Cardiac fibroblast (primary cell): ENCODE results near the gene PPARD.
A peak's percentile ranks its signal among the peaks of the same experiment; 100 is the strongest.

Experiments used
- DNase-seq, 2 donors: peaks; one replicate each; pipeline versions ENCODE4 v3.0.0 to v3.0.0-alpha.2; 2010; ENCODE audit warnings: low read depth in 2 of 2
- H3K4me3 ChIP-seq, 2 donors: replicated peaks in 1 of 2; 1 replicate in 1 of 2; 2 replicates in 1 of 2; pipeline ENCODE4 v1.5.1; 2011; ENCODE audit warnings: low read depth in 2 of 2, low read length in 2 of 2, mild to moderate bottlenecking in 2 of 2, moderate library complexity in 1 of 2
- CTCF ChIP-seq: IDR thresholded peaks from one replicate; pipeline ENCODE4 v1.5.1; 2011; ENCODE audit warnings: low read depth, mild to moderate bottlenecking, low read length, inconsistent platforms

The PPARD gene

GRCh38 chr6:35410131-35410530 lies 67.8 kb downstream of the PPARD start:
- no peak overlapping the region for H3K4me3 ChIP-seq
- TF ChIP-seq CTCF, result no peak
- DNase-seq, result no peak

GRCh38 chr6:35411066-35411465 lies 68.7 kb downstream of the PPARD start:
- TF ChIP-seq CTCF, result no peak
- no peak overlapping the region for H3K4me3 ChIP-seq
- DNase-seq, result no peak

DNA sequence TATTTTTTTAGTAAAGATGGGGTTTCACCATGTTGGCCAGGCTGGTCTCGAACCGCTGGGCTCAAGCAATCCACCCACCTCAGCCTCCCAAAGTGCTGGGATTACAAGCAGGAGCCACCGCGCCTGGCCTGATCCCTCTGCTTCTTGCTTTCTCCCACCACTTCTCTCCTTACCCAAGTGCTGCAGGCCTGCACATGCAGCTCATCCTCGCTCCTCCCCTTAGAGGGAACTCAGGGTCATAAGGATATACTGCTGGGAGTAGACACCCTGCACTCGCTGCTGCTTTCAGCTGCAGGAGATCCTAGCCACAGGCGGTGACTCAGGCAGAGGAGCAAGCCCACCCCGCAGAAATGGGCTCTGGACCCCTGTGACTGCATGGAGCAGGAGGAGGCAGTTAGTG lies 69.7 kb downstream of the PPARD start:
- no peak for DNase-seq
- H3K4me3 ChIP-seq, result no peak overlapping the region
- TF ChIP-seq CTCF, result no peak

DNA sequence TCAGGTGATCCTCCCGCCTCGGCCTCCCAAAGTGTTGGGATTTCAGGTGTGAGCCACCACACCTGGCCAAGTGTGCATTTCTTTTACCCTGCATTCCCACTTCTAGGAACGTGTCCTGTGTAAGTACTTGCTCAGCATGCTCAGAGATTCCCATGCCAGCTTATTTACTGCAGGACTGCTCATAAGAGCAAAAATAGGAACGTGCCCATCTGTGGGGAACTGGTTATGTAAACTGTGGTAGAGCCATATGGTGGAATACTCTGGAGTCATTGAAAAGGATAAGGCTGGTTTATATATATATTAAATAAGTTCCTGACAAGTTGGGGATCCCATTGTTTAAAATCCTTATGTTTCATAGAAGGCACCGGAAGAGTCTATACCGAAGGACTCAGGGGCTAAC lies 71.6 kb downstream of the PPARD start:
- H3K4me3 ChIP-seq, result no peak overlapping the region
- DNase-seq, result no peak
- no peak for TF ChIP-seq CTCF

DNA sequence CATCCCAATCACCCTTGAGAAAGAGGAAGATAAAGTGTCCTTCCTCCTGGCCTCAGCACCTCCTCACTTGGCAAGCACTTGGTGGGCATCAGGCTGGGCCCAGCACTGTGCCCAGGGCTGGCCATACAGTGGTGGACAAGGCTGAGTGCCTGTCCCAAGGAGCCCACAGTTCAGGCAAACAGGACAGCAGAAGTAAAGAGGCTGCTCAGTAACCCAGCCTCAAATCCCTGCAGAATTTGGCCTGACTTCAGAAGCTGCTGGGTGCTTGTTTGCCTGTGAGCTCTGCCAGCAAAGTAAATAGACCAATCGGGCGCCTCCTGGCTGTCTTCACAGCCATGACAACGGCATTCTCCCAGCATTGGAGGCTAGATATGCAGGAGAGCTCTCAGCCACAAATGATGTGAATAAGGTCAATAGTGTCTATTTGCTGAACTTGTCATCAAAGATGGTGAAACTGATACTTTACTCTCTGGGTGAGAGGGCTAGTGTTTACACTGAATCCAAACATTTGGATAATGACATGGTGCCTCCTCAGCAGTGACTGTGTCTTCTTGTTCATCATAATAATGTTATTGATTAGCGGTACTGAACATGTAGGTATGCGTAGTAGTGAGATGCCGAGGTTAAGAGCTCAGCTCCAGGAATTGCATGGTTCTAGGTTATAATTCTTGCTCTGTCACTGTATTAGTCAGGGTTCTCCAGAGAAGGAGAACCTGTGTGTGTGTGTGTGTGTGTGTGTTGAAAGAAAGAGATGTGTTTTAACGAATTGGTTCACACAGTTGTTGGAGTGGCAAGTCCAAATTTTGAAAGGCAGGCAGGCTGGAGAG lies 72.9 kb downstream of the PPARD start:
- no peak overlapping the region for H3K4me3 ChIP-seq
- peak; percentile 64 for TF ChIP-seq CTCF
- peak; percentile 88 to 93 for DNase-seq

- no peak for DNase-seq
- H3K4me3 ChIP-seq, result no peak overlapping the region
- TF ChIP-seq CTCF, result no peak
Measured at GRCh38 chr6:35417979-35418661, 75.8 kb downstream of the PPARD start.
